Aorta (tissue), 5 donors: Measurements from ENCODE around the gene CDK19. TPM values are rescaled to one million over a fixed set of nuclear protein-coding genes. Genes with fewer than 3 reads are reported as not detected.

Source experiments
- ATAC-seq: fragments of 200-7000 bp; cut with Tn5 transposase; one replicate; pipeline ENCODE4 v1.9.1; 2022; ENCODE audit warnings: moderate library complexity; ENCODE audit not compliant: low FRiP score
- DNase-seq, 2 donors: peaks; one replicate each; pipeline ENCODE4 v3.0.0-alpha.2; 2020
- H3K27ac ChIP-seq, 2 donors: one replicate each; pipeline ENCODE4 v1.5.1; 2013; ENCODE audit warnings: low read length in 2 of 2, mild to moderate bottlenecking in 2 of 2, moderate library complexity in 2 of 2, control low read depth in 1 of 2, inconsistent platforms in 1 of 2, low read depth in 1 of 2
- H3K27me3 ChIP-seq, 2 donors: one replicate each; pipeline ENCODE4 v1.6.1; 2013; ENCODE audit warnings: control low read depth in 1 of 2, low read length in 1 of 2, mild to moderate bottlenecking in 1 of 2, moderate library complexity in 1 of 2; ENCODE audit not compliant: insufficient read depth in 2 of 2, control insufficient read depth in 1 of 2
- H3K36me3 ChIP-seq, 2 donors: one replicate each; pipeline ENCODE4 v1.6.1; 2013; ENCODE audit warnings: control low read depth in 1 of 2, low read length in 1 of 2, mild to moderate bottlenecking in 1 of 2; ENCODE audit not compliant: insufficient read depth in 2 of 2, control insufficient read depth in 1 of 2
- H3K4me1 ChIP-seq, 2 donors: one replicate each; pipeline ENCODE4 v1.6.1; 2013; ENCODE audit warnings: low read length in 2 of 2, control low read depth in 1 of 2, mild to moderate bottlenecking in 1 of 2, moderate library complexity in 1 of 2; ENCODE audit not compliant: insufficient read depth in 2 of 2, control insufficient read depth in 1 of 2
- H3K4me3 ChIP-seq, 2 donors: one replicate each; pipeline ENCODE4 v1.5.1; 2013; ENCODE audit warnings: low read length in 2 of 2, control low read depth in 1 of 2, mild to moderate bottlenecking in 1 of 2
- H3K9me3 ChIP-seq: one replicate; pipeline ENCODE4 v1.6.1; 2013; ENCODE audit warnings: mild to moderate bottlenecking, low read length; ENCODE audit not compliant: control insufficient read depth
- WGBS, 2 donors: extraction: QIAGEN DNeasy Blood & Tissue Kit; methylation state at CpG; one replicate each; pipeline ENCODE4 v1.1.7; 2013; 5-methylcytosine and 5-hydroxymethylcytosine counted together
- intact Hi-C, 2 donors: fragments of 100-400 bp; cut with DNase I; formaldehyde crosslinking; loops; one replicate each; pipeline versions ENCODE4 v1.14.2 to v1.15.0; 2022
- polyA plus RNA-seq, 2 donors: library from polyadenylated mRNA; stranded (reverse); fragments of 200-250 nt; gene quantifications; one replicate each; pipeline ENCODE4 v1.2.3, GENCODE V29; 2013
- total RNA-seq, 2 donors: library from RNA; stranded (reverse); fragmentation: NEBNext Ultra II Directional; extraction: Animal tissue kit (Norgen Biotek cat#: 25700); gene quantifications; one replicate each; pipeline ENCODE4 v1.2.1, GENCODE V29; 2021
- donor health status: healthy with polysubstance abuse.
- donor health status: Bipolar disorder and iron deficiency.
- donor health status: DM: no; HTN: no; CAD: no.
- donor health status: DM: no; HTN: no; CAD: no.
- donor health status: DM: yes; HTN: yes; CAD: no.

The CDK19 gene
- total and polyA plus RNA-seq, 4 donors = 5.4 to 22.4 (median 12.8) TPM

DNA sequence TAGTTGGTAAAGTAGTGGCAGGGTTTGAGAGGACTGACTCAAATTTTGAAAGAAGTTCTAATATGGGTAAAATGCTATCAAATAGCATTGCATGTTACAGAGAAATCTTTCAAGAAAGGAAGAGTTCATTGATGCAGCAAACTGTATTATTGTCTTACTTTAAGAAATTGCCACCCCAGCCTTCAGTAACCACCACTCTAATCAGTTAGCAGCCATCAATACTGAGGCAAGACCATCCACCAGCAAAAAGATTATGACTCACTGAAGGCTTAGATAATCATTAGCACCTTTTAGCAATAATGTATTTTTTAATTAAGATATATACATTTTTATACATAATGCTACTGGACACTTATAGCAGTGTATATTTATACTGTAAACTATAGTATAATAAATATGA, 138.9 kb downstream of the CDK19 start:
- H3K4me1 ChIP-seq = no peaks in the 10 kb centered on the region
- no peak for DNase-seq
- H3K9me3 ChIP-seq = no peaks in the 10 kb centered on the region
- no peaks in the 10 kb centered on the region for H3K27me3 ChIP-seq
- intact Hi-C loops = loop anchor here in 1 of 2 donors (10.0 kb wide), 1 partner anchor 528 kb away; no protein-coding TSS in a partner anchor
- H3K36me3 ChIP-seq = no peaks in the 10 kb centered on the region
- H3K4me3 ChIP-seq = no peak overlapping the region
- ATAC-seq = no peak
- no peak overlapping the region for H3K27ac ChIP-seq

DNA sequence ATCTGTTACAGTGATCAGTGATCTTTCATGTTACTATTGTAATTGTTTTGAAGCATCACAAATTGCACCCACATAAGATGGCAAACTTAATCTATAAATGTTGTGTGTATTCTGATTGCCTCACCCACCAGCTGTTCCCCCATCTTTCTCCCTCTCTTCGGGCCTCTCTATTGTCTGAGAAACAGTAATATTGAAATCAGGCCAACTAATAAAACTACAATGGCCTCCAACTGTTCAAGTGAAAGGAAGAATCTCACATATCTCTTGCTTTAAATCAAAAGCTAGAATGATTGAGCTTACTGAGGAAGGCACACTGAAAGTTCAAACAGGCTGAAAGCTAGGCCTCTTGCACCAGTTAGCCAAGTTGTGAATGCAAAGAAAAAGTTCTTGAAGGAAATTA, 141.2 kb downstream of the CDK19 start:
- Histone ChIP-seq H3K4me1 (no peaks in the 10 kb centered on the region), H3K36me3 (no peaks in the 10 kb centered on the region), H3K27ac (no peak overlapping the region), H3K27me3 (no peaks in the 10 kb centered on the region), H3K9me3 (no peaks in the 10 kb centered on the region), H3K4me3 (no peak overlapping the region)
- DNase-seq = no peak
- no peak for ATAC-seq
- WGBS, 2 donors = 82 to 85% methylated on average over 1 of the region's 1 CpG
- intact Hi-C loops = loop anchor here in 1 of 2 donors (10.0 kb wide), 1 partner anchor 531 kb away; no protein-coding TSS in a partner anchor

DNA sequence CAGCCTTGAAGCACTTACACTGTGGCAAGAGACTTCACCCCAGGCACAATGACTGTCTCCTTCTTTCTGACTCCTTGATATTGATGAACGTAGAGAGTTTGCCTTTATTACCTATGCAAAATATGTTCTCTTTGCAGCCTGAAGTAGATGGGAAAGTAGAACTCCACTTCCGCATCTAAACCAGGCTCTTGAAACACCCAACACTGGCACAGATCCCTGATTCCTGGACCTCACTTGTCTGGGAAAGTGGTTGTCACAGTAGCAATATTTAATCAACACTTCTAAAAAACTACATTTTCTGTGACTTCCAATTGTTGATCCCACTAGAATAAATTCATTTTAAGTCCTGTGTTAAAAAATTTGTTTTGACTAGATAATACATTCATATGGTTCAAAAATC, 143.1 kb downstream of the CDK19 start:
- ATAC-seq (no peak), DNase-seq (no peak)
- no peaks in the 10 kb centered on the region for H3K9me3 ChIP-seq
- intact Hi-C loops = loop anchor here in 1 of 2 donors (10.0 kb wide), 1 partner anchor 533 kb away; no protein-coding TSS in a partner anchor
- H3K27ac ChIP-seq = no peak overlapping the region
- H3K27me3 ChIP-seq = no peaks in the 10 kb centered on the region
- H3K4me1 ChIP-seq = no peaks in the 10 kb centered on the region
- H3K36me3 ChIP-seq = no peaks in the 10 kb centered on the region
- no peak overlapping the region for H3K4me3 ChIP-seq
- 93 to 97% methylated on average over 2 of the region's 2 CpGs for WGBS, 2 donors

DNA sequence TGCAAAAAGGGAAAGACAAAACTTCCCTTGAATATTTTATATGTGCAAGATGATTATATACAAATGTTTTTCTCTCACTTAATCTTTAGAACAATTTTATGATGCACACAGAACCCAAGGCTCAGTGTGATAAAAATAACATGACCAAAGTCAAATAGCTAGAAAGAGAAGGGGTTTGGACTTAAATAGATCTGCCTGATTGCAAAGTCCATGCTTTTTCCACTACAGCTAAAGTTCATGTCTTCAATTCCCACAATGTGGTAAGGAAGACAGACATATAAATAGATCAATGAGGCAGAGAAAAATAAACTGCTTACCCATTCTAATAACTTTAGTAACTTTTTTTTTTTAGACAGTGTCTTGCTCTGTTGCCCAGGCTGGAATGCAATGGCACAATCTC, 143.8 kb downstream of the CDK19 start:
- ATAC-seq (no peak), DNase-seq (no peak)
- intact Hi-C loops = loop anchor here in 1 of 2 donors (10.0 kb wide), 1 partner anchor 533 kb away; no protein-coding TSS in a partner anchor
- Histone ChIP-seq H3K4me1 (no peaks in the 10 kb centered on the region), H3K27me3 (no peaks in the 10 kb centered on the region), H3K27ac (no peak overlapping the region), H3K4me3 (no peak overlapping the region), H3K9me3 (no peaks in the 10 kb centered on the region), H3K36me3 (no peaks in the 10 kb centered on the region)

DNA sequence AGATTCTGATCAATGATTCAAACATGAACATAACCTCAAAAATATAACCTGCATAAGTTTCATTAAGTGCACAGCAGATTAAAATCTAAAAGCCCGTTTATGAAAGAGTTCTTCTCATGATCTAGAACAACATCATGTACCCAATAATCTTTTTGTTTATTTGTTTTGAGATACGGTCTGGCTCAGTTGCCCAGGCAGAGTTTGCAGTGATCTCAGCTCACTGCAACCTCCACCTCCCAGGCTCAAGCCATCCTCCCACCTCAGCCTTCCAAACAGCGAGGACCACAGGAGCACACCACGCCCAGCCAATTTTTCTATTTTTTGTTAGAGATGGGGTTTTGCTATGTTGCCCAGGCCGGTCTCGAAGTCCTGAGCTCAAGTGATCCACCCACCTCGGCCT, 149.7 kb downstream of the CDK19 start:
- no peaks in the 10 kb centered on the region for H3K27me3 ChIP-seq
- H3K36me3 ChIP-seq = no peaks in the 10 kb centered on the region
- H3K9me3 ChIP-seq = no peaks in the 10 kb centered on the region
- H3K27ac ChIP-seq = no peak overlapping the region
- ATAC-seq (no peak), DNase-seq (no peak)
- no peaks in the 10 kb centered on the region for H3K4me1 ChIP-seq
- WGBS, 2 donors = 91 to 95% methylated on average over 7 of the region's 7 CpGs
- no peak overlapping the region for H3K4me3 ChIP-seq
- intact Hi-C loops = no loop called here

DNA sequence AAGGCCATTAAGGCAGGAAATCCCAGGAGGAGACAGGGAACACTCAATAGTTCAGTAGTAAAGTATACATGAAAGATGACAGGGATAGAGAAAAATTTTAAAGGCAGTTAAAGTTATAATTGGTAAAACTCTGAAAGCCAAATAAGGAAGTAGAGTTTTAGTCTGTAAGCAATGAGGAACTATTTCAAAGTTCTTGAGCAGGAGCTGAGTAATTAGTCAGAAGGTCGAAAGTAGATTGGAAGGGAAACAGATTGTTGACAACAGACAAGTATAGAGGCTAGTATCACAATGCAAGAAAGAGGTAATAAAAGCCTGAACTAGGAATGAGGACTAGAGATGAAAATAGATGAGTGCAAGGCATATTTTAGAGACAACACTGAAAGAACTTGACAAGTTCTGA, 150.3 kb downstream of the CDK19 start:
- Histone ChIP-seq H3K27ac (no peak overlapping the region), H3K9me3 (no peaks in the 10 kb centered on the region), H3K27me3 (no peaks in the 10 kb centered on the region), H3K36me3 (no peaks in the 10 kb centered on the region), H3K4me3 (no peak overlapping the region), H3K4me1 (no peaks in the 10 kb centered on the region)
- DNase-seq (no peak), ATAC-seq (no peak)
- intact Hi-C loops = no loop called here
- 40 to 47% methylated on average over 1 of the region's 1 CpG for WGBS, 2 donors

DNA sequence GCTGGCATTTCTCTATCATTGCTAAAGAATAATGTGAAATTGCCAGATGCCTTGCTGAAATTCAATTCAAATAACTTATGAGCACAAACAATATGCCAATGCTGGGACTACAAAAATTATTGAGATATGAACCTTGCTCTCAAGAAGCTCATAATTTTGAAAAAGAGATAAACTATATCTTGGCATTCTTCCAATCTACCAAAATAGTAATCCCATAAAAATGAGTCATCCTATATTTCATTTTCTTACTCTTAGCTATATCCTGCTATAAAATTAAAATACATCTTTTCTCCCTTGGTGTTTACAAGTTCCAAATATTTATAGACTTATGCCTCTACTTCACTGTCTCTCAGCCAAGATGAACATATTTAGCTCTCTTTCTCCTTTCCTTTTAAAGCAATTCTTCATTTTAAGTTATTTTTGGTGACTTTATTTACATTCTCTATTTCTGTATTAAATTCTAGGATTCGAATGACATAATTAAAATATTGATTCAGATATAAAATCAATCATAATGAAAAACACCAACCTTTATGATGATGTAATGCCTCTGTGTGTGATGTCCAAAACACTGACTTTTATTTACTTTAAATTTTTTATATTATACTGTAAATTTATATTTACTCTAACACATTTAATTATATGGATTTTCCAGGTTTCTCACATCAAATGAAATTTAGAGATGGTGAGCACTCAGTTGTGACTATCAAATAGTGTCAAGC, 152.6 kb downstream of the CDK19 start:
- no peak overlapping the region for H3K27ac ChIP-seq
- H3K9me3 ChIP-seq = no peaks in the 10 kb centered on the region
- ATAC-seq (no peak), DNase-seq (no peak)
- intact Hi-C loops = no loop called here
- peaks cover 0 to 3% of the 10 kb centered on the region in 2 donors for H3K36me3 ChIP-seq
- WGBS, 2 donors = 11 to 15% methylated on average over 1 of the region's 1 CpG
- H3K4me3 ChIP-seq = no peak overlapping the region
- no peaks in the 10 kb centered on the region for H3K4me1 ChIP-seq
- H3K27me3 ChIP-seq = no peaks in the 10 kb centered on the region

DNA sequence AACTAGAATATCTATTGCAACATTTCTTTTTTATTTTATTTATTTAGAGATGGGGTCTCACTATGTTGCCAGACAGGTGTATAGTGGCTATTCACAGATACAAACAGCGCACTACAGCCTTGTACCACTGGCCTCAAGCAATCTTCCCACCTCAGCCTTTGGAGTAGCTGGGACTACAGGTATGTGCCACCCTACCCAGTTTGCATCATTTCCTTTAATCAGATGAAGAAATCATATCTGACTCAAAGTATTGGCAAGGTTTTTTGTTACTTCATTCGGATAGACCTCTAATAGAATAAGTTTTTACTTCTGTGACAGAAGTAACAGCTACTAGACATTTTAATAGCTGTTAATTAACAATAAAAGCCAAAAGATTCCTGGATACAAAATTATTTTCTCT, 153.9 kb downstream of the CDK19 start:
- H3K27me3 ChIP-seq = no peaks in the 10 kb centered on the region
- peaks cover 0 to 3% of the 10 kb centered on the region in 2 donors for H3K36me3 ChIP-seq
- no peaks in the 10 kb centered on the region for H3K9me3 ChIP-seq
- 94 to 98% methylated on average over 2 of the region's 2 CpGs for WGBS, 2 donors
- DNase-seq (no peak), ATAC-seq (no peak)
- no peaks in the 10 kb centered on the region for H3K4me1 ChIP-seq
- no peak overlapping the region for H3K4me3 ChIP-seq
- no peak overlapping the region for H3K27ac ChIP-seq
- intact Hi-C loops = no loop called here

DNA sequence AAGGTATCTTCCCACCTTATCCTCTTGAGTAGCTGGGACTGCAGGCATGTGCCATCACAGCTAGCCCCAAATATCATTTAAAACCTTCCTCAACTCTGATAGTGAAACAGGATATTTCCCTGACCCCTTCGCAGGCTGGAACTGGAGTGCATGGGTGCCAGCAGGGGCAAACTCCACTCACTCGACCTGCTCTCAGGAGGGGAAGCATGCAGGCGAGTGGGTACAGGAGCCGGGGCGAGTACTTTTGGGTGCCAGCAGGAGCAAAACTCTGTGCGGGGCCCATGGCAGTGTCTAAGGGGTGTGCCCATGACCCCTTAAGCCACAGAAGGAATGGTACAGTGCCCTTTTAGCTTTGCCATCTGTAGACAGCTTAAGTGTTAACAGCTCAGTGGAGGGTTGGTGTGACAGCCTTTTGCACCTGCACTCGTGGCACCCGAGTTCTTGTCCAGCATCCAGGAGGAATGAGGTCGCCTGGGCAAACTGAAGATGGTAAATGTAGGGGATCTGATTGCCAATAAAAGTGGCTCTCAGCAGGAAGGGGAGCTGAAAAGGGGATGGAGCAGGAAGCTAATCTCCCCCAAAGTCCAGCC, 155.1 kb downstream of the CDK19 start:
- Histone ChIP-seq H3K27me3 (no peaks in the 10 kb centered on the region), H3K4me3 (no peak overlapping the region), H3K4me1 (no peaks in the 10 kb centered on the region), H3K27ac (no peak overlapping the region), H3K36me3 (peaks cover 0 to 3% of the 10 kb centered on the region in 2 donors), H3K9me3 (no peaks in the 10 kb centered on the region)
- WGBS, 2 donors = 88 to 89% methylated on average over 9 of the region's 9 CpGs
- DNase-seq = no peak
- ATAC-seq = no peak
- intact Hi-C loops = no loop called here
